ENCODE measurements around the gene SCRN2. TPM values are rescaled to one million over a fixed set of nuclear protein-coding genes. Genes with fewer than 3 reads are reported as not detected.

The SCRN2 gene
- total RNA-seq, 1 experiment from 2014 or later = 39.6 TPM

- no peak for DNase-seq (ENCODE audit: low read depth)
These were observed 18.3 kb downstream of the SCRN2 start for GRCh38 chr17:47822785-47823184.

- DNase-seq (ENCODE audit: low read depth) = peak; percentile 91
These were observed 19.4 kb downstream of the SCRN2 start, which contains the start of gene OSBPL7 for GRCh38 chr17:47821424-47822391. Gene OSBPL7, minus strand, starts transcription at chr17:47821794. Its CDS starts 1,516 bp downstream, at chr17:47820278.

DNA sequence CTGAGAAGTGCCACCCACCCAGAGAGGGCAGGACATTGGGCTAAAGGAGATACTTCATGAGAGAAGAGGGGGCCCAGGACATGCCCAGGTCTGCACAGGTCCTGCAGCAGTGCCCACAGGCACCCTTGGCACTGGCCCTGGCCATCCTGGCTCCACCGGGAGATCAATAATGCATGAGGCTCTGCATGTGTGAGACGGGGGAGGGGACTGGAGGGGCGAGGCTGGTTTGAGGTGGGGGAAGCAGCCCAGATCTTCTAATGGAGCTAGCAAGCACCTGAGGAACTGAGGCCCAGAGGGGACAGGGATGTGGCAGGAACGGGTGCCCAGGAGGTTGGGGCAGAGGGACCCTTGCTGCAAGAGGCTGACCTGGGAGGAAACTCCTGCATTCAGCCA lies 20.0 kb downstream of the SCRN2 start:
- no peak for DNase-seq (ENCODE audit: low read depth)

DNA sequence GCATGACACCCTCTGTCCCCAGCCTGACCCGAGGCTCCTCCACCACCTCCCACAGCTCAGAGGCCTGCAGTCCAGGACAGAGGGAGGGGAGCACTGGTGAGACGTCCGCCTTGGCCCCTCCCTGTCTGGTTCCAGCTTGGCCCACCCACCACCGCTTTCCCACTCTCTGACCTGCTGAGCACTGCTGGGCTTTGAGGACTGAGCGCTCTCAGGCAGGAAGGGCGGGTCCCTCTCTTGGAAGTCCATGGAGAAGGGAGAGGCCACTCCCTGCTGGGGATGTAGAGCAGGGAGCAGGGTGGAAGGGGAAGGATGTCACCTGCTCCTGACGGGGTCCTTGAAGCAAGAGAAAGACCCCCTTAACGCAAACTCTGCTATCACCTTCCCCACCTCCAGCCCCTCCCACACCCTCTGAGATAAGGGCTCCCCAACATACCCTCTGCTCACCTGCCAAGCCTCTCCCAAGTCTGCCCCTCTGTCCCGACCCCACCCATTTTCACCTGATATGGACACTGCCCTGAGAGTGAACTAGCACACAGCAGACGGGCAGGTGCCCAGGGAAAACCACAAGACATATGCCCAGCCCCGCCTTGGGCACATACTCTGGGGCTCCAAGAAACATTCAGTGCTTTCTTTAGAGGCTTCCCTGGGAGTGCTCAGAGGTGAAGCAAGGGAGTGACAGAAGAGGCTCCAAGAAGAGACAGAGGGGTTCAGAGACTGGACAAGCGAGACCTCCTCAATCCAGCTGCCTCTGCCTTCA lies 20.9 kb downstream of the SCRN2 start:
- DNase-seq (ENCODE audit: low read depth) = peak; percentile 15

DNA sequence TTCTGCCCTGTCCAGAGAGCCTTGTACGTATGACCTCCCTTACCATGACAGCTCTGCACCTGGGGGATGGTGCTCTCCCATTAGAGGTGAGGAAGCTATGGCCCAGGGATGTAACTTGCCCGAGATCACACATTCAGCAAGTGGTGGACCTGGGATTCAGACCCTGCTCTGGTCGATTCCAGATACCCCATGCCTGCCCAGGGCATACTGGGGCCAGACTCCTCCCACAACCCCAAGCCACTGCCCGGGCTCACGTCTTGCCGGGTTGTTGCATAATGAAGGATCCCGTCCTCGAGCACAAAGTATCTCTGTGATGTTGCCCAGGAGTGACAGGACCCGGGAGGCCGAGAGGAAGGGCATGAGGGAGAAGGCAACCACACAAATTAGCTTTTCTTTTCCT lies 21.6 kb downstream of the SCRN2 start:
- DNase-seq (ENCODE audit: low read depth) = no peak

- no peak for DNase-seq (ENCODE audit: low read depth)
These were observed 22.9 kb downstream of the SCRN2 start for GRCh38 chr17:47818002-47818695.

DNA sequence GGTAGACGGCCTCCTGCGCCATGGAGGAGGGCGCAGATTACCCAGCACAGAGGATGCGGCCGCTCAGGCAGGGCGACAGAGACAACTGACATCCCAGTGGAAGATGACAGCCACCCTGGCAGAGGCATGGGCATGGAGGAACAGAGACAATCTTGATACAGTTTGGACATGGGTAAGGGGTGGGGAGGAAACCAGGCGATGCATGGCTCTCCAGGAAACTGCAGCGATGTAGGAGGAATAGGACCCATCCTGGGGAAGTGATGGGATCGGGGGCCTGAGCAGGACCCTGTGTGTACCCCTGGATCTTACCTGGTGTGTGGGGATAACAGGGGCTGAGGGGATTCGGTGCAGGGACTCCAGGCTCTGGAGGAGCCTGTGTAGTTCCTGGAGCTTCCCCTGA lies 24.1 kb downstream of the SCRN2 start:
- DNase-seq (ENCODE audit: low read depth) = no peak

GRCh38 chr17:47816111-47816735 lies 24.9 kb downstream of the SCRN2 start:
- no peak for DNase-seq (ENCODE audit: low read depth)

GRCh38 chr17:47815106-47815918 lies 25.8 kb downstream of the SCRN2 start:
- no peak for DNase-seq (ENCODE audit: low read depth)

GRCh38 chr17:47813512-47814031 lies 27.5 kb downstream of the SCRN2 start:
- no peak for DNase-seq (ENCODE audit: low read depth)

DNA sequence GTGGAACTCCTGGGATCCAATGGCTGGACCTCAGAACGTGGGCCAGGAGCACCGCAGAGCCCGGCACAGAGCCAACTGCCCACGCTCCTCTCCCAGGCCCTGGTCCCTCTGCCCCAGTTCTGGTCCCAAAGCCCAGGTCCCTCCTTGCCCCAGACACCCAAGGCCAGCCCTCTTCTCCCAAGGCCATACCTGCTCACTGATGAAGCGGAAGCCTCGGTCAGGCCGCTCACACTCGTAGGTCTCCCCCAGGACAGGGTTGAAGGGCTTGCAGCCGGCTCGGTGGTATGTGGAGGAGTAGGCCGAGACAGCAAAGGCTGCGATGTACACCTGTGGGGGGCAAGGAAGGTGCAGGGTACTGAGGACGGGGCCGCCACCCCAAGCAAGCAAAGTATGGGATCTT lies 28.0 kb downstream of the SCRN2 start:
- no peak for DNase-seq (ENCODE audit: low read depth)

- DNase-seq (ENCODE audit: low read depth) = no peak
These were observed 28.7 kb downstream of the SCRN2 start for GRCh38 chr17:47812146-47812920.

DNA sequence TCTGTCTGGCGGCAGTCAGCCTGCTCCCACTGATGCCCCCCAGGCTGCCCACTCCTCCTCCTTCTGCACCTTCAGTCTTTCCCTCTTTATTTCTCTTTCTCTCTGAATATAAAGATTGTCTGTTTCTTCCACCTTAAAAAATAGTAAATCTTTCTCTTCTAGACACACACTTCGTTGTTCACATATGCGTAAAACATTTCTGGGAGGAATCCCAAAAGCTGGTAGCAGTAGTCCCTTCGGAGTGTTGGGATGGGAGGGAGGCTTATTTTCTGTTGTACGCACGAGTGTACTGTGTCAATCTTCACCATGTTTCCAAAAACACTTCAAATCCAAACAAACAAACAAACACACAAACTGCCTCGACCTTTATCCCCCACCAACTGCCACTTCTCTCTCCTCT lies 29.4 kb downstream of the SCRN2 start:
- no peak for DNase-seq (ENCODE audit: low read depth)

- no peak for DNase-seq (ENCODE audit: low read depth)
These were observed 30.0 kb downstream of the SCRN2 start for GRCh38 chr17:47810901-47811635.

DNA sequence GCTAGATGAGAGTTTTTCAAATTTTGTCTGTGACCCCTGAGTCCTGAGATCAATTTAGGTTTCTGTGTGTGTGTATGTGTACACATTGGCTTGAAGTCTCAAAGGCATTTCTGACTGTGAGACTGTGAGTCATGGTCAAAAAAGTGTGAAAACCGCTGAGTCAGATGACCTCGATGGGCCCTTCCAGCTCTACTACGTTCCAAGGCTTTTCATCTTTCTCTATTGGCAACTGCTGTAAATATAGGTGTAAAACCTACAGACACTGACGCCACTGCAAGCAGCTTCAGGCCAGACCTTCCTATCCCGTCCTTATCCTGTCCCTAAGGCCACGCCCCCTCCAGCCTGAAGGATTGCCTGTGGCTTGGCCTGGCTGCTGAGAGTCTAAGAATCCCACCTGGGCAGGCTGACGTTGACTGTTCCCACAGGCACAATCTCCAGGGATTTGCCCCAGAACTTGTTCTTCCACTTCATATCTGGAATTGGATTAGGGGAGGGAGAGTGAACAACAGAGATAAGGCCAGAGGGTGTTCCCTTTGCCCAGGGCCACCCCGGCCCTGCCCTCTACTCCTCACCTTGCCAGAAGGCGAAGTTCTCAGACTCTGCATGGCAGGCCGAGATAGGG lies 30.8 kb downstream of the SCRN2 start:
- peak; percentile 93 for DNase-seq (ENCODE audit: low read depth)

GRCh38 chr17:47808830-47809480 lies 32.1 kb downstream of the SCRN2 start:
- no peak for DNase-seq (ENCODE audit: low read depth)

- no peak for DNase-seq (ENCODE audit: low read depth)
These were observed 32.8 kb downstream of the SCRN2 start for GRCh38 chr17:47808036-47808829.

Measured in HT1080 (cell line).